PC-3 (cell line): ENCODE data around the gene SLC18B1. TPM values are rescaled to one million over a fixed set of nuclear protein-coding genes. Genes with fewer than 3 reads are reported as not detected.
"Not testable (repeated sequence)": the region's sequence is repeated elsewhere in the genome, so short reads cannot be mapped to it uniquely, and the experiment has no call there.

ENCODE experiments used
- ATAC-seq: fragments of 200-7000 bp; cut with Tn5 transposase; 2 replicates; pipeline ENCODE4 v1.9.1; 2020; ENCODE audit warnings: mild to moderate bottlenecking, moderate library complexity
- BruUV-seq: library from RNA; stranded (reverse); fragments of 400-500 nt; replicated peaks from 2 replicates; lab custom pipeline; 2021; lab: Mats Ljungman, UMichigan
- CTCF ChIA-PET: fragments of 300-600 bp; sonication (Branson Sonifier 250); formaldehyde crosslinking; loops from one replicate; lab custom pipeline; 2022; ENCODE audit warnings: antibody characterized with exemption; lab: Charles Lee
- POLR2A ChIA-PET: fragments of 300-600 bp; sonication (Branson Sonifier 250); formaldehyde crosslinking; loops from one replicate; lab custom pipeline; 2022; ENCODE audit warnings: antibody characterized with exemption; ENCODE audit not compliant: unreplicated experiment; lab: Charles Lee
- DNase-seq: peaks from one replicate; pipeline ENCODE4 v3.0.0-alpha.2; 2015
- H2AFZ ChIP-seq: fragments of 300-600 bp; sonication (generic); 2 replicates; pipeline ENCODE4 v1.6.0; 2016; ENCODE audit warnings: antibody characterized with exemption, low read length
- H3F3A ChIP-seq: fragments of 300-600 bp; sonication (generic); one replicate; pipeline ENCODE4 v1.6.0; 2017; ENCODE audit warnings: antibody characterized with exemption, low read length, control low read depth, mild to moderate bottlenecking; ENCODE audit not compliant: unreplicated experiment
- H3K27ac ChIP-seq: fragments of 300-600 bp; sonication (generic); 2 replicates; pipeline ENCODE4 v1.5.1; 2016; ENCODE audit warnings: mild to moderate bottlenecking, low read length
- H3K27me3 ChIP-seq: fragments of 300-600 bp; sonication (generic); 2 replicates; pipeline ENCODE4 v1.6.1; 2016; ENCODE audit warnings: low read length, mixed read lengths
- H3K36me3 ChIP-seq: fragments of 300-600 bp; sonication (generic); 2 replicates; pipeline ENCODE4 v1.6.1; 2016; ENCODE audit warnings: low read depth, mixed run types, low read length, mixed read lengths
- H3K4me1 ChIP-seq: fragments of 300-600 bp; sonication (generic); 2 replicates; pipeline ENCODE4 v1.5.1; 2016; ENCODE audit warnings: low read length; ENCODE audit not compliant: insufficient read depth
- H3K4me2 ChIP-seq: fragments of 300-600 bp; sonication (generic); 2 replicates; pipeline ENCODE4 v1.6.0; 2016; ENCODE audit warnings: low read length
- H3K4me3 ChIP-seq: fragments of 300-600 bp; sonication (generic); 2 replicates; pipeline ENCODE4 v1.5.1; 2016; ENCODE audit warnings: mild to moderate bottlenecking, low read length, mixed read lengths
- H3K79me2 ChIP-seq: fragments of 300-600 bp; sonication (generic); 2 replicates; pipeline ENCODE4 v1.6.1; 2017; ENCODE audit warnings: low read length, mixed read lengths
- H3K9ac ChIP-seq: fragments of 300-600 bp; sonication (generic); 2 replicates; pipeline ENCODE4 v1.6.0; 2016; ENCODE audit warnings: mild to moderate bottlenecking, low read length
- H3K9me2 ChIP-seq: fragments of 300-600 bp; sonication (generic); replicated peaks from 2 replicates; pipeline ENCODE4 v1.6.1; 2016; ENCODE audit warnings: mixed run types, low read length, mixed read lengths
- H3K9me3 ChIP-seq: fragments of 300-600 bp; sonication (generic); 2 replicates; pipeline ENCODE4 v1.6.1; 2016; ENCODE audit warnings: low read length, mixed read lengths
- H4K20me1 ChIP-seq: fragments of 300-600 bp; sonication (generic); 2 replicates; pipeline ENCODE4 v1.6.1; 2016; ENCODE audit warnings: low read length, mixed read lengths
- CTCF ChIP-seq: fragments of 300-600 bp; sonication (generic); conservative IDR thresholded peaks from 2 replicates; pipeline ENCODE4 v1.5.1; 2017; ENCODE audit warnings: antibody characterized with exemption, low read depth, mild to moderate bottlenecking, low read length
- EZH2 ChIP-seq: fragments of 300-600 bp; sonication (generic); IDR thresholded peaks from one replicate; pipeline ENCODE4 v1.6.1; 2017; ENCODE audit warnings: antibody characterized with exemption, mild to moderate bottlenecking, low read length; ENCODE audit not compliant: unreplicated experiment
- EZH2phosphoT487 ChIP-seq: fragments of 300-600 bp; sonication (generic); IDR thresholded peaks from 2 replicates; pipeline ENCODE4 v1.6.1; 2018; ENCODE audit warnings: mild to moderate bottlenecking, antibody characterized with exemption, low read length, borderline replicate concordance
- intact Hi-C: fragments of 100-400 bp; cut with micrococcal nuclease; formaldehyde crosslinking; loops from 2 replicates; pipeline ENCODE4 v1.9.0; 2023
- total RNA-seq: library from RNA; depleted of rRNA; stranded (reverse); fragments of >200 nt; gene quantifications from 2 replicates; pipeline ENCODE4 v1.2.3, GENCODE V29; 2014

The SLC18B1 gene
- total RNA-seq, 1 experiment from 2014 or later = 8.4 TPM

- H4K20me1 ChIP-seq = no peaks in the 10 kb centered on the region
These were observed 17.6 kb downstream of the SLC18B1 start for GRCh38 chr6:132780770-132781371.

DNA sequence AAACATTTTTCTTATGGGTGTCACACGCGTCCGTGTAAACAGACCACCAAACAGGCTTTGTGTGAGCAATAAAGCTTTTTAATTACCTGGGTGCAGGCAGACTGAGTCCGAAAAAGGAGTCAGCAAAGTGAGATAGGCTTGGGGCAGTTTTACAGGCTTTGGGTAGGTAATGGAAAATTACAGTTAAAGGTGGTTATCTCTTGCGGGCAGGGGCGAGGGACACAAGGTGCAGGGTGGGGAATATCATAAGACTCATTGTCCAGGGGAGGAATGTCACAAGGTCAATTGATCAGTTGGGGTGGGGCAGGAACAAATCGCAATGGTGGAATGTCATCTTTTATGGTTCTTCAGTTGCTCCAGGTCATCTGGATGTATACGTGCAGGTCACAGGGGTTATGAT lies 20.6 kb downstream of the SLC18B1 start:
- H3F3A ChIP-seq, H3K9me3 ChIP-seq, H3K27ac ChIP-seq, ATAC-seq, POLR2A ChIA-PET, BruUV-seq, DNase-seq, H3K27me3 ChIP-seq, H3K9ac ChIP-seq, H3K36me3 ChIP-seq, H3K9me2 ChIP-seq, H3K4me2 ChIP-seq, H4K20me1 ChIP-seq, H3K79me2 ChIP-seq, CTCF ChIA-PET, H3K4me3 ChIP-seq, intact Hi-C loops, H3K4me1 ChIP-seq, H2AFZ ChIP-seq: not testable (repeated sequence)

More at GRCh38 chr6:132780770-132781371, 17.6 kb downstream of the SLC18B1 start:
- no TSS peak for BruUV-seq
- Histone ChIP-seq H3K4me2 (no peak overlapping the region), H3K27ac (no peak overlapping the region), H2AFZ (no peak overlapping the region), H3K4me3 (no peak overlapping the region), H3K9ac (no peak overlapping the region), H3F3A (no peaks in the 10 kb centered on the region), H3K27me3 (no peaks in the 10 kb centered on the region), H3K36me3 (no peaks in the 10 kb centered on the region; the same call in 1 of the 2 replicates), H3K9me2 (no peaks in the 10 kb centered on the region), H3K79me2 (no peaks in the 10 kb centered on the region), H3K4me1 (no peaks in the 10 kb centered on the region), H3K9me3 (no peaks in the 10 kb centered on the region)
- POLR2A ChIA-PET = no interaction called here
- ATAC-seq = peak; percentile 46; the same call in 1 of the 2 replicates
- CTCF ChIA-PET = no interaction called here
- DNase-seq = peak; percentile 18
- intact Hi-C loops = loop anchor here (5.0 kb wide), 1 partner anchor 64 kb away; no protein-coding TSS in a partner anchor
- TF ChIP-seq EZH2phosphoT487 (no peak), EZH2 (no peak), CTCF (peak; percentile 33; the same call in 1 of the 2 replicates)

DNA sequence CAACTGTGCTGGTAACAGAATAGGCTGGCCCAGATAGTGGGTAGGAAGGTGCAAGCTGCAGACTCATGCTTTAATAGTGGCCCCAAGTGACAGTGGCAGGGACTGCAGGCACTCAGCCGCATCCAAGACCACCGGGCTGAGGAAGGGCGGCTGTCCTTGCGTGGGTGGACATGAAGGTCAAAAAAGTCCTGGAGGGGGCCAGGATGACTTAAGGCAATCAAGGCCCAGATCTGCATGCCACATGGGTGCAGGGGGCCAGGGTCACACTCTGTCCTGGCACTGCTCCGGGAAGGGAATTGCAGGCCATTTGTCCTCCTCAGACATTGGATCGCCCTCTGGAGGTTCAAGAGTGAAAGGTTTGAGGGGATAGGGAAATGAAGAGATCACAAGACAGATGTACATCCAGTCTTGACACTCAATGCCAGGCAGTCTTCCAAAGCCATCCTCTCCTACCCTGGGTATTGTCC lies 30.4 kb downstream of the SLC18B1 start:
- peak overlapping the region; percentile 46; the same call in 1 of the 2 replicates for H3K4me3 ChIP-seq
- POLR2A ChIA-PET = no interaction called here
- intact Hi-C loops = loop anchor here (1.0 to 5.0 kb wide), 4 partner anchors 53 to 238 kb away; no protein-coding TSS in a partner anchor
- peak overlapping the region; percentile 67; the same call in 1 of the 2 replicates for H3K4me2 ChIP-seq
- CTCF ChIA-PET = no interaction called here
- H3K27me3 ChIP-seq = no peaks in the 10 kb centered on the region
- H3F3A ChIP-seq = peaks cover 5% of the 10 kb centered on the region
- no TSS peak for BruUV-seq
- no peaks in the 10 kb centered on the region for H3K9me2 ChIP-seq
- H3K9ac ChIP-seq = no peak overlapping the region
- H3K9me3 ChIP-seq = no peaks in the 10 kb centered on the region
- H3K79me2 ChIP-seq = no peaks in the 10 kb centered on the region
- no peaks in the 10 kb centered on the region; the same call in 1 of the 2 replicates for H3K36me3 ChIP-seq
- peaks cover 14% of the 10 kb centered on the region for H3K4me1 ChIP-seq
- H3K27ac ChIP-seq = no peak overlapping the region
- DNase-seq = peak; percentile 69
- H2AFZ ChIP-seq = peak overlapping the region; percentile 56
- no peaks in the 10 kb centered on the region for H4K20me1 ChIP-seq
- ATAC-seq = peak; percentile 72
- no peak for TF ChIP-seq EZH2phosphoT487
- peak; percentile 89 for TF ChIP-seq CTCF
